Body of pancreas (tissue), 4 donors: Measurements from ENCODE around the gene ATP9B.

Source experiments
- POLR2A ChIP-seq, 3 donors: fragments of 450-650 bp; IDR thresholded peaks; one replicate each; pipeline ENCODE4 v1.6.1; 2016; ENCODE audit warnings: antibody characterized with exemption in 3 of 3, mild to moderate bottlenecking in 2 of 3
- TF ChIP-seq, protein P1 (sequence below), 7 experiments: fragments of 450-650 bp in 4 of 7; fragments of 200-600 bp in 3 of 7; sonication (generic) in 3 of 7; IDR thresholded peaks; one replicate each; pipeline ENCODE4 v1.5.1; 2016 to 2019; ENCODE audit warnings: antibody characterized with exemption in 7 of 7

DNA sequence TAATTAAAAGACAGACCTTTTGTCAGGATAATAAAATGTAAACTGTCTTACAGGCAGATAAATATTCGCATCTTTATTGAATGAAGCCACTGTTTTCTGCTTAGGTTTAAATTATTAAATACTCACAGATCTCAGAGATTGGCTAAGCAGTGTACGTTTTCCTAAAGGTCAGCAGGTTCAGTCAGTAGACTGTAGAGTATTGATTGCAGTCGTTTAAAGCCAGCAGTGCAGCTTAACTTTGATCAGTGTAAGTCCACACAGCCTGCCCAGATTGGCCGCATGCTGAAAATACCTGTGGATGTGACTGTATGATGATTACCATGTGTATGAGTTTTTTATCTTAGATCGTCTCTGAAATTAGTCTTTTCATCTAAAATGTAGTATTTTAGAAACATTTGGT, 42.3 kb downstream of the ATP9B start:
- TF ChIP-seq POLR2A (IDR thresholded peaks at IDR 0.05) = no peak
- TF ChIP-seq, protein P1, sequence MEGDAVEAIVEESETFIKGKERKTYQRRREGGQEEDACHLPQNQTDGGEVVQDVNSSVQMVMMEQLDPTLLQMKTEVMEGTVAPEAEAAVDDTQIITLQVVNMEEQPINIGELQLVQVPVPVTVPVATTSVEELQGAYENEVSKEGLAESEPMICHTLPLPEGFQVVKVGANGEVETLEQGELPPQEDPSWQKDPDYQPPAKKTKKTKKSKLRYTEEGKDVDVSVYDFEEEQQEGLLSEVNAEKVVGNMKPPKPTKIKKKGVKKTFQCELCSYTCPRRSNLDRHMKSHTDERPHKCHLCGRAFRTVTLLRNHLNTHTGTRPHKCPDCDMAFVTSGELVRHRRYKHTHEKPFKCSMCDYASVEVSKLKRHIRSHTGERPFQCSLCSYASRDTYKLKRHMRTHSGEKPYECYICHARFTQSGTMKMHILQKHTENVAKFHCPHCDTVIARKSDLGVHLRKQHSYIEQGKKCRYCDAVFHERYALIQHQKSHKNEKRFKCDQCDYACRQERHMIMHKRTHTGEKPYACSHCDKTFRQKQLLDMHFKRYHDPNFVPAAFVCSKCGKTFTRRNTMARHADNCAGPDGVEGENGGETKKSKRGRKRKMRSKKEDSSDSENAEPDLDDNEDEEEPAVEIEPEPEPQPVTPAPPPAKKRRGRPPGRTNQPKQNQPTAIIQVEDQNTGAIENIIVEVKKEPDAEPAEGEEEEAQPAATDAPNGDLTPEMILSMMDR (IDR thresholded peaks at IDR 0.05) = no peak
